H1 (cell line): ENCODE data around the gene COL8A2. TPM values are rescaled to one million over a fixed set of nuclear protein-coding genes. Genes with fewer than 3 reads are reported as not detected.

Experiments used
- CTCF ChIA-PET: fragments of 300-600 bp; sonication (Branson Sonifier 250); formaldehyde crosslinking; loops from one replicate; lab custom pipeline; 2021; ENCODE audit not compliant: partially characterized antibody; lab: Charles Lee
- POLR2A ChIA-PET: fragments of 300-600 bp; sonication (Branson Sonifier 250); formaldehyde crosslinking; loops from one replicate; lab custom pipeline; 2021; ENCODE audit warnings: inconsistent platforms; ENCODE audit not compliant: partially characterized antibody; lab: Charles Lee
- DNase-seq, 2 experiments: peaks; one replicate each; pipeline versions ENCODE4 v3.0.0 to v3.0.0-alpha.2; 2010 to 2022; ENCODE audit warnings: low spot score in 2 of 2, low read depth in 1 of 2, mixed read lengths in 1 of 2
- FAIRE-seq: peaks from 2 replicates; lab custom pipeline; 2011; peaks lifted over from hg19 to GRCh38; lab: Jason Lieb, UNC
- H2AFZ ChIP-seq: 2 replicates; pipeline ENCODE4 v1.8.1; 2012; ENCODE audit warnings: low read length, inconsistent platforms
- H2AK5ac ChIP-seq: 2 replicates; pipeline ENCODE4 v1.6.1; 2013; ENCODE audit warnings: low read depth, low read length
- H2BK120ac ChIP-seq: replicated peaks from 2 replicates; pipeline ENCODE3; 2013; ENCODE audit warnings: low read depth, low read length, inconsistent platforms
- H2BK12ac ChIP-seq: 2 replicates; pipeline ENCODE4 v1.6.1; 2013; ENCODE audit warnings: low read depth, low read length
- H2BK15ac ChIP-seq: 2 replicates; pipeline ENCODE4 v1.6.1; 2013; ENCODE audit warnings: low read length
- H2BK20ac ChIP-seq: 2 replicates; pipeline ENCODE4 v1.6.1; 2013; ENCODE audit warnings: low read length
- H2BK5ac ChIP-seq: 2 replicates; pipeline ENCODE4 v1.6.1; 2013; ENCODE audit warnings: low read depth, low read length
- H3K14ac ChIP-seq: 2 replicates; pipeline ENCODE4 v1.6.1; 2013; ENCODE audit warnings: inconsistent platforms; ENCODE audit not compliant: insufficient read length
- H3K18ac ChIP-seq: 2 replicates; pipeline ENCODE4 v1.6.1; 2013; ENCODE audit warnings: low read length; ENCODE audit errors: extremely low read depth
- H3K23ac ChIP-seq: 2 replicates; pipeline ENCODE4 v1.6.1; 2013; ENCODE audit warnings: inconsistent platforms; ENCODE audit not compliant: insufficient read length
- H3K23me2 ChIP-seq: 2 replicates; pipeline ENCODE4 v1.6.1; 2013; ENCODE audit warnings: low read depth, low read length
- H3K27ac ChIP-seq: 2 replicates; pipeline ENCODE4 v1.6.1; 2011; ENCODE audit warnings: low read depth, low read length, inconsistent platforms
- H3K27me3 ChIP-seq, 4 experiments: replicated peaks in 1 of 4; 1 replicate in 1 of 4; 2 replicates in 3 of 4; pipeline versions ENCODE4 v1.6.1 to v1.8.1; 2011 to 2013; ENCODE audit warnings: low read length in 3 of 4, mild to moderate bottlenecking in 3 of 4, inconsistent platforms in 2 of 4, mixed read lengths in 2 of 4, moderate library complexity in 1 of 4; ENCODE audit not compliant: control insufficient read depth in 3 of 4, insufficient read depth in 3 of 4; ENCODE audit errors: extremely low read depth in 1 of 4
- H3K36me3 ChIP-seq, 4 experiments: 2 replicates each; pipeline versions ENCODE4 v1.6.1 to v1.8.1; 2011 to 2013; ENCODE audit warnings: mild to moderate bottlenecking in 4 of 4, low read length in 3 of 4, moderate library complexity in 2 of 4, control low read depth in 1 of 4, inconsistent platforms in 1 of 4; ENCODE audit not compliant: insufficient read depth in 4 of 4, control insufficient read depth in 2 of 4
- H3K4ac ChIP-seq: replicated peaks from 2 replicates; pipeline ENCODE3; 2013; ENCODE audit warnings: low read length, low read depth, mixed read lengths, inconsistent platforms; ENCODE audit not compliant: insufficient read length
- H3K4me1 ChIP-seq, 4 experiments: replicated peaks in 1 of 4; 1 replicate in 1 of 4; 2 replicates in 3 of 4; pipeline versions ENCODE4 v1.6.1 to v1.8.1; 2011 to 2013; ENCODE audit warnings: low read length in 3 of 4, inconsistent platforms in 2 of 4, mixed read lengths in 1 of 4; ENCODE audit not compliant: insufficient read depth in 4 of 4, control insufficient read depth in 3 of 4
- H3K4me2 ChIP-seq, 2 experiments: 2 replicates each; pipeline versions ENCODE4 v1.6.1 to v1.8.1; 2011 to 2013; ENCODE audit warnings: low read depth in 2 of 2, low read length in 2 of 2, control low read depth in 1 of 2, inconsistent platforms in 1 of 2, mild to moderate bottlenecking in 1 of 2; ENCODE audit not compliant: insufficient read depth in 1 of 2
- H3K4me3 ChIP-seq, 4 experiments: fragments of 200-600, 300-600 bp in 1 of 4; sonication (generic), shearing (Covaris generic), sonication (Bioruptor Twin) in 1 of 4; 2 replicates each; pipeline versions ENCODE4 v1.5.1 to v1.8.1; 2011 to 2016; ENCODE audit warnings: low read length in 4 of 4, low read depth in 3 of 4, control low read depth in 2 of 4, inconsistent platforms in 2 of 4, mild to moderate bottlenecking in 2 of 4, mixed read lengths in 1 of 4, moderate library complexity in 1 of 4; ENCODE audit not compliant: insufficient read depth in 2 of 4; ENCODE audit errors: extremely low read depth in 1 of 4
- H3K56ac ChIP-seq: replicated peaks from 2 replicates; pipeline ENCODE3; 2013; ENCODE audit warnings: low read depth, mild to moderate bottlenecking, mixed read lengths, low read length, inconsistent platforms; ENCODE audit not compliant: insufficient read length
- H3K79me1 ChIP-seq: 2 replicates; pipeline ENCODE4 v1.6.1; 2013; ENCODE audit warnings: low read depth, low read length, control low read depth
- H3K79me2 ChIP-seq, 2 experiments: 2 replicates each; pipeline versions ENCODE4 v1.6.1 to v1.8.1; 2012 to 2013; ENCODE audit warnings: low read length in 2 of 2, mild to moderate bottlenecking in 2 of 2, inconsistent platforms in 1 of 2; ENCODE audit not compliant: insufficient read depth in 2 of 2, control insufficient read depth in 1 of 2
- H3K9ac ChIP-seq, 4 experiments: replicated peaks in 1 of 4; 1 replicate in 1 of 4; 2 replicates in 3 of 4; pipeline versions ENCODE4 v1.6.1 to v1.8.1; 2011 to 2013; ENCODE audit warnings: low read depth in 3 of 4, low read length in 3 of 4, control low read depth in 2 of 4, mild to moderate bottlenecking in 2 of 4, moderate library complexity in 2 of 4, inconsistent platforms in 1 of 4; ENCODE audit errors: extremely low read depth in 1 of 4
- H3K9me3 ChIP-seq, 2 experiments: 2 replicates each; pipeline versions ENCODE4 v1.6.1 to v1.8.1; 2012 to 2013; ENCODE audit warnings: mild to moderate bottlenecking in 2 of 2, moderate library complexity in 2 of 2, control low read depth in 1 of 2, inconsistent platforms in 1 of 2, low read depth in 1 of 2, low read length in 1 of 2, mixed read lengths in 1 of 2; ENCODE audit not compliant: insufficient read depth in 2 of 2
- H4K20me1 ChIP-seq, 2 experiments: replicated peaks in 1 of 2; 2 replicates each; pipeline versions ENCODE3 to v1.8.1; 2011 to 2013; ENCODE audit warnings: inconsistent platforms in 2 of 2, low read length in 2 of 2, mild to moderate bottlenecking in 1 of 2; ENCODE audit not compliant: insufficient read depth in 2 of 2, control insufficient read depth in 1 of 2
- H4K5ac ChIP-seq: 2 replicates; pipeline ENCODE4 v1.6.1; 2013; ENCODE audit warnings: low read length, low read depth, mixed read lengths, inconsistent platforms; ENCODE audit not compliant: insufficient read length
- H4K8ac ChIP-seq: 2 replicates; pipeline ENCODE4 v1.8.0; 2013; ENCODE audit warnings: mild to moderate bottlenecking, moderate library complexity, low read length, inconsistent platforms; ENCODE audit not compliant: insufficient read depth; ENCODE audit errors: extremely low read depth
- H4K91ac ChIP-seq: replicated peaks from 2 replicates; pipeline ENCODE3; 2013; ENCODE audit warnings: low read length, mixed read lengths, inconsistent platforms; ENCODE audit not compliant: insufficient read length
- HDAC6 ChIP-seq: IDR thresholded peaks from one replicate; pipeline ENCODE4 v1.7.1; 2012; ENCODE audit warnings: low read depth, mild to moderate bottlenecking, inconsistent platforms, low read length, moderate library complexity
- MAFK ChIP-seq: IDR thresholded peaks from 2 replicates; pipeline ENCODE4 v1.6.1; 2012; ENCODE audit warnings: low read depth, mild to moderate bottlenecking, improper control_type of control experiment, low read length
- POU5F1 ChIP-seq: IDR thresholded peaks from 2 replicates; pipeline ENCODE4 v1.6.1; 2011; ENCODE audit warnings: low read depth, mild to moderate bottlenecking, low read length, moderate library complexity
- SP1 ChIP-seq: IDR thresholded peaks from 2 replicates; pipeline ENCODE4 v1.6.1; 2011; ENCODE audit warnings: low read depth, low read length
- TEAD4 ChIP-seq: IDR thresholded peaks from 2 replicates; pipeline ENCODE4 v1.6.1; 2012; ENCODE audit warnings: low read depth, low read length, inconsistent platforms, mixed read lengths
- YY1 ChIP-seq: IDR thresholded peaks from 2 replicates; pipeline ENCODE4 v1.6.1; 2011; ENCODE audit warnings: low read depth, mild to moderate bottlenecking, low read length
- WGBS, 2 experiments: shearing (Covaris generic) in 1 of 2; methylation state at CpG; one replicate each; pipeline versions ENCODE4 v1.1.6 to v1.1.7; 2013 to 2015; ENCODE audit warnings: low lambda C conversion rate in 2 of 2, mixed read lengths in 2 of 2, inconsistent platforms in 1 of 2, low coverage in 1 of 2, missing lambda C conversion rate in 1 of 2; ENCODE audit not compliant: insufficient replicate concordance in 2 of 2, insufficient coverage in 1 of 2, insufficient read length in 1 of 2; ENCODE audit errors: extremely low coverage in 1 of 2, missing lambda C conversion rate in 1 of 2; 5-methylcytosine and 5-hydroxymethylcytosine counted together
- polyA plus RNA-seq, 7 experiments: library from polyadenylated mRNA; depleted of rRNA in 3 of 7; stranded (reverse) in 5 of 7; unstranded in 2 of 7; fragments of >200 nt in 5 of 7; fragments of 200-250 nt in 2 of 7; gene quantifications; 1 replicate in 5 of 7; 2 replicates in 1 of 7; 4 replicates in 1 of 7; pipeline versions ENCODE4 v1.2.1 to v1.2.3, GENCODE V29; 2011 to 2013; ENCODE audit warnings: missing spikeins in 2 of 7, mixed read lengths in 2 of 7
- total RNA-seq: library from RNA; stranded (reverse); fragmentation: NEBNext Ultra II Directional; extraction: Animal tissue kit (Norgen Biotek cat#: 25700); gene quantifications from 2 replicates; pipeline ENCODE4 v1.2.1, GENCODE V29; 2021
- TF ChIP-seq, protein P1 (sequence below): IDR thresholded peaks from 2 replicates; pipeline ENCODE4 v1.6.1; 2012; ENCODE audit warnings: inconsistent platforms

Gene COL8A2
- total and polyA plus RNA-seq, 2 of the 8 experiments (the other 6 are each of a cell fraction or from before 2014, with no cell fraction given): 2.1 to 2.8 TPM

DNA sequence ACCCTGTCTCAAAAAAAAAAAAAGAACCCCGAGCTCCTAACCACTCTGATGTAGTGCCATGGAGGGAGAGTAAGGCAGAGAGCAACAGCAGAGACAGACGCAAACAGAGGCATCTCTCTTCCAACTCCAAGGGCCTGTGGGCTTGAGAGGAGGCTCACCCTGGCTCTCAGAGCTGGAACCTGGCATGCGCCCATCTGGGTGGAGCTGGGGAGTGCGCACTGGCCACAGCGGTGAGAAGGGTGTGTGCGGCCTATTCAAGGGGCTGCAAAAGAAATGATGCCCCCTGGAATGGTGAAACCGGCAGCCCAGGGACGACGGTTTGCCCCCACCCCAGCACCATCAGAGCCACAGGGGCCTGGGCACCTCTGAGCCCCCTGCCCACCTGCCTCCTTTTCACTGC, 17.6 kb downstream of the COL8A2 start:
- no peak overlapping the region for H3K27ac ChIP-seq
- H3K4me3 ChIP-seq: no peak overlapping the region
- H3K18ac ChIP-seq: no peak overlapping the region
- H4K91ac ChIP-seq: no peak overlapping the region
- H3K79me2 ChIP-seq: no peaks in the 10 kb centered on the region
- H3K14ac ChIP-seq: no peak overlapping the region
- H3K4ac ChIP-seq: no peak overlapping the region
- no peak overlapping the region for H2AFZ ChIP-seq
- DNase-seq (no peak), FAIRE-seq (no peak)
- CTCF ChIA-PET: interaction anchor here (1.0 to 32.6 kb wide), 7 partner anchors 11 to 202 kb away, joined by 3 to 738 read pairs (median 4); partner anchors contain the start of gene TRAPPC3
- 93% methylated on average over 8 of the region's 9 CpGs; no CpG with 5 or more reads in 1 of the 2 experiments for WGBS, 2 experiments
- no peak overlapping the region; the same call in 1 of the 2 replicates for H2BK5ac ChIP-seq
- no peak overlapping the region for H3K9ac ChIP-seq
- H3K4me1 ChIP-seq: no peaks in the 10 kb centered on the region
- no peak overlapping the region for H2BK15ac ChIP-seq
- H3K56ac ChIP-seq: no peak overlapping the region
- no peaks in the 10 kb centered on the region for H3K36me3 ChIP-seq
- no peak overlapping the region for H2AK5ac ChIP-seq
- H4K5ac ChIP-seq: no peak overlapping the region
- no peak overlapping the region for H2BK20ac ChIP-seq
- no peak overlapping the region for H2BK120ac ChIP-seq
- TF ChIP-seq POU5F1 (no peak), SP1 (no peak), HDAC6 (no peak), MAFK (no peak), TEAD4 (no peak), YY1 (no peak)
- TF ChIP-seq, protein P1, sequence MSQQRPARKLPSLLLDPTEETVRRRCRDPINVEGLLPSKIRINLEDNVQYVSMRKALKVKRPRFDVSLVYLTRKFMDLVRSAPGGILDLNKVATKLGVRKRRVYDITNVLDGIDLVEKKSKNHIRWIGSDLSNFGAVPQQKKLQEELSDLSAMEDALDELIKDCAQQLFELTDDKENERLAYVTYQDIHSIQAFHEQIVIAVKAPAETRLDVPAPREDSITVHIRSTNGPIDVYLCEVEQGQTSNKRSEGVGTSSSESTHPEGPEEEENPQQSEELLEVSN: no peak
- no peaks in the 10 kb centered on the region for H4K20me1 ChIP-seq
- H3K23ac ChIP-seq: no peak overlapping the region
- no peak overlapping the region for H2BK12ac ChIP-seq
- no peaks in the 10 kb centered on the region for H3K27me3 ChIP-seq
- H3K9me3 ChIP-seq: no peaks in the 10 kb centered on the region
- POLR2A ChIA-PET: interaction anchor here (0.6 to 1.5 kb wide), 5 partner anchors 8 to 403 kb away, joined by 3 to 6 read pairs (median 3); no protein-coding TSS in a partner anchor
- no peak overlapping the region for H3K4me2 ChIP-seq
- H3K23me2 ChIP-seq: no peaks in the 10 kb centered on the region
- H3K79me1 ChIP-seq: no peaks in the 10 kb centered on the region
- H4K8ac ChIP-seq: peak overlapping the region; percentile 57; the same call in 1 of the 2 replicates
